Activated CD8-positive, alpha-beta memory T cell treated with anti-CD3 and anti-CD28 coated beads for 4 hours (primary cell): ENCODE results near the gene TET2.
"Not testable (repeated sequence)": the region's sequence is repeated elsewhere in the genome, so short reads cannot be mapped to it uniquely, and the experiment has no call there.

Experiments used
- DNase-seq, 2 donors: peaks; one replicate each; pipeline ENCODE4 v3.0.0-alpha.2; 2020; ENCODE audit warnings: low read depth in 2 of 2

TET2 gene

DNA sequence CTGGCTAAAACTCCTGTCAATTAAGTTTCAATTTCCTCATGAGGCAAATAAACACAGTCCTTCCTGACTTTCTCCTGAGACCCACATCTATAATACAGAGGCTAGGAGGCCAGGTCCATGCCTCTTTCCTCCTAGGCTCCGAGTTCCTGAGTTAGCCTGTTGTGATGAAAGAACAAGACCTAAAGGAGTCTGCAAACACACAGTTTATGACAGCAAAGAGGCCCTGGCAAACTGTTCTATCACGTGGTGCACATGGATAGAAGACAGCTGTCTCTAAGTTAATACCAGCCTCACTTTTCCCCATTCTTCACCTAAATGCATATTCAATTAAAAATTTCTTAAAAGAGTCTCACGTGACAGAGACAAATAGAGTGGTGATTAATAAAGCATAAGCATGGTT lies 145.2 kb downstream of the TET2 start:
- DNase-seq = no peak

DNA sequence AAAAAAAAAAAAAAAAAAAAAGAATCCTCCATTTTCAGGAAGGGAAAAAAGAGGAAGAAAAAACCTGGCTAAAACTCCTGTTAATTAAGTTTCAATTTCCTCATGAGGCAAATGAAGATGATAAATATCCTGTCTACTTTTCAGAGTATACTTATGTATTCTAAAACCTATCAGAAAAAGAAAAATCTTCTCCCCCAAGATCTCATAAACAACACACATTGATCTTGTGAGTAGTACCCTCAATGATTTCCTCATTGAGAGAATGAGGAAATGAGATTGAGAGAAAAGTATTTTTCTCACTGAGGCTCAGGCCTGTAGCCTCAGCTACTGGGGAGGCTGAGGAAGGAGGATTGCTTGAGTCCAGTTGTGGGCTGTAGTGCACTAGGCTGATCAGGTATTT lies 146.7 kb downstream of the TET2 start:
- no peak for DNase-seq

DNA sequence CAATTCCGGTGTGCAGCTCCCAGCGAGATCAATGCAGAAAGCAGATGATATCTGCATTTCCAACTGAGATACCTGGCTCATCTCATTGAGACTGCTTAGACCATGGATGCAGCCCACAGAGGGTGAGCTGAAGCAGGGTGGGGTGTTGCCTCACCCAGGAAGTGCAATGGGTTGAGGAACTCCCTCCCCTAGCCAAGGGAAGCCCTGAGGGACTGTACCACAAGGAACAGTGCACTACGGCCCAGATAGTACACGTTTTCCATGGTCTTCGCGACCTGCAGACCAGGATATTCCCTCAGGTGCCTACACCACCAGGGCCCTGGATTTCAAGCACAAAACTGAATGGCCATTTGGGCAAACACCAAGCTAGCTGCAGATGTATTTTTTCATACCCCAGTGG lies 150.0 kb downstream of the TET2 start:
- DNase-seq = no peak

DNA sequence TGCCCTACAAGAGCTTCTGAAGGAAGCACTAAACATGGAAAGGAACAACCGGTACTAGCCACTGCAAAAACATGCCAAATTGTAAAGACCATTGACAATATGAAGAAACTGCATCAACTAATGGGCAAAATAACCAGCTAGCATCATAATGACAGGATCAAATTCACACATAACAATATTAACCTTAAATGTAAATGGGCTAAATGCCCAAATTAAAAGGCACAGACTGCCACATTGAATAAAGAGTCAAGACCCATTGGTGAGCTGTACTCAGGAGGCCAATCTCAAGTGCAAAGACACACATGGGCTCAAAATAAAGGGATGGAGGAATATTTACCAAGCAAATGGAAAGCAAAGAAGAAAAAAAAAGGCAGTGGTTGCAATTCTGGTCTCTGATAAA lies 152.4 kb downstream of the TET2 start:
- not testable (repeated sequence) for DNase-seq

DNA sequence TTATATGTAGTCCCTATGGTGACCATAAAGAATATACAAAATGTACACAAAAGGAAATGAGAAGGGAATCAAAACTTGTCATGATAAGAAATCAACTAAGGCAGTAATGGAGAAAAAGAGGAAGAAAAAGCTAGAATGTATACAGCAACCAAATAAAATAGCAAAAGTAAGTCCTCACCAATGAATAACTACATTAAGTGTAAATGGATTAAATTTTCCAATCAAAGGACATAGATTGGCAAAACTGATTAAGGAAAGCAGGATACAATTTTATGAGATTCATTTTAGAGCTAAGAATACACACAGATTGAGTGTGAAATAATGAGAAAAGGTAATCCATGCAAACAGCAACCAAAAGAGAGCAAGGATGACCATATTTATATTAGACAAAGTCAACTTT lies 157.4 kb downstream of the TET2 start:
- no peak for DNase-seq

DNA sequence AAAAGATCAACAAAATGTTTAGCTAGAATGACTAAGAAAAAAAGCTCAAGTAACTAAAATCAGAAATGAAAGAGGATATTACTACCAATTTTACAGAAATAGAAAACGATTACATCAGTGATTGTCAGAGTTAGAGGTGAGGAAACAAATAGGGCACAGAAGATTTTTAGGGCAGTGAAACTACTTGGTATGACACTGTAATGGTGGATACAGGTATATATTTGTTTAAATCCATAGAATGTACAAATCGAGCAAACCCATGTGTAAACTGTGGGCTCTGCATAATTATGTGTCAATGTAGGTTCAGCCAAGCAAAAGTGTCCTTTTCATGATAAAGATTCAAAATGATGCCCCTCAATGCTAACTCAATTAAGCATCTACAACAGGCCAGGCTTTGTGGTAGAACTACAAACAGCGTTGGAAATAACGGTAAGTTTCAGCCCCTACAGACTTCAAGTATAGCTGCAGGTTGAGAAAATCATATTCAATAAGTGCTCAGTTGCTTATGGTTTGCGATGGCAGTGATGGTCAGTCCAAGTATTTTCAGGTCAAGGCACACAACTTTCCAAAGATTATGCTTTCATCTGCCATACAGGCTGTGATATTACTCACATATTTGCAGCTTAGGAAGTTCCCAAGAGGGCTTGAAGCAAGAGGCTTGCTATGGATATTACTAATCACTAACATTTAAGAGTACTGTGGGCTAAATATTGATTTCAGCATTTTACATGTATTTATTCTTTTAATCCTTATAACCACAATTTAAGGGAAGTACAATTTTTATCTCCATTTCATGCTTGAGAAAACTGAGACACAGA lies 158.6 kb downstream of the TET2 start:
- no peak for DNase-seq

DNA sequence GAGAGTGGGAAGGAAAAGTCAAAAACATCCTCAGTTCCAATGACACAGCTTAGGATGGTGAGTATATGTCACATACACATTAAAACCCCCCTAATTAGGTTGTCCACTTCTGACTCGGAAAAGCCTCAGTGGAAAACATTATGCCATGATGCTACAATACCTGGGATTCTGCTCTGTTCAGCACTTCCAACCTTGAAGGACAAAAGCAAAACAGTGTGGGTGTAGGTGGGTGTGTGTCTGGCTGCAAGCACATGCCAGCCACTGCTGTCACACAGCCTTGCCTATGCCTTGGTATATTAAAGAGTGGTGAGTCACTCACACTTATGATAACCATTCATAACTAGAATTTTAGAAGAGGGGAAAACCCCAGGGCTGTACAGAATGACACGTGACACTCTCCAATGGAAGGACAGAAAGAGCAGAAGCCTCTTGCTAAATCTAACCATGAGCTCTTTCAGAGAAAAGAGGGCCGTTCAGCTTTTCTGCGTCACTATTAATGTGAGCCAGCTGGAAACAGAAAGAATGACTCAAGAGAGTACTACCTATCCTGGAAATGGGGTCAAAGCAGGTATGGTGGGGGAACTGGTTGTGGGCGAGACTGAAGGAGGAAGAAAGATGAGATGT lies 159.6 kb downstream of the TET2 start:
- DNase-seq = peak; percentile 5 to 37

DNA sequence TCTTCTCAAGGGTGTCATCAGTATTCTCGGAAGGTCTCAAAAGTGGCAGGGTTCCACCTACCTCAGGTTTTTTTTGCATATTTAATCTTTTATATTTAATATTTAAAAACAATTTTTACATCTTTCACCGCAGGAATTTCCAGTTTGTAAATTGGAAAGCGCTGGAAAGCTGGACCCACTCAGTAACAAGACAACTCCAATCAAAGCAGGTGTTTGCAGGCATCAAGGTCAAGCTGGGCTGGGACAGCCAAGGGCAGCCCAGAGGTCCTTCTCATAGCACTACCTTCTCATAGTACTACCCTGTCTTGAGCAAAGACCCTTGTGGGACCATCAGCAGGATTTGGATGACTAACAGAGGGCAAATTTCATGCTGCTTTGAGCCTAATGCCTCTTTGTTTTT lies 160.1 kb downstream of the TET2 start:
- no peak for DNase-seq

DNA sequence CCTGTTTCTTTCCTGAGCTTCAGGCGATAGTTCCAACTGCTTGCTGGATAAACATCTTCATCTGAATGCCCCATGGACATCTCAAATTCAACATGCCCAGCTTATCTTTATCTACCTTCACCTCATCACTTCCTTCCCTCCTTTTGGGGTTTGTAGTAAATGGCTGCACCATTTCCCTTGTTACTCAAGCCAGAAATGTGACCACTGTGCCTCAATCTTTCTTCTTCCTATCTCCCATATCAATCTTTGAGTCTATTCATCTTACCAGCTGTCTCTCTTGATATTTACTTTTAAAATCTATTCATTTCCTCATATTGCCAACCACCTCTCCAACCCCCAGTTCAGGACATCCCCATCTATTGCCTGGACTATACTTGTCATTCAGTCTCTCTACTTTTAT lies 171.8 kb downstream of the TET2 start:
- no peak for DNase-seq

DNA sequence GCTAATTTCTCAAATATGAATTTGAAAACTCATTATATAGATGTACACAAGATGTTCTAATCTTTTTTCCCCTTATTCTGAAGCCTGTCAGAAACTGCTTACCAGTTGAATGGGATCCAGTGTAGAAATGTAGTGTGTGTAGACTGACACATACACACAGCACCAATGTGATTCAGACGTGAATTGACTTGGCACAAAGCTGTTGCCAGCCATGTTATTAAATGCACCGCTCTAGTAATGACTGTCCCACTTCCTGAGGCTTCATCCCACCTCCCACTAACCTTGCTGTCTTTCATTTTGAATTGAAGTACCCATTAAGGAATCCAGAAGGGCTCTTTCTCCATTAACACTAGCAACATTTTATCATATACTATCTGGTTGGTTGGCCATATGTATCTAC lies 180.5 kb downstream of the TET2 start:
- DNase-seq = no peak

DNA sequence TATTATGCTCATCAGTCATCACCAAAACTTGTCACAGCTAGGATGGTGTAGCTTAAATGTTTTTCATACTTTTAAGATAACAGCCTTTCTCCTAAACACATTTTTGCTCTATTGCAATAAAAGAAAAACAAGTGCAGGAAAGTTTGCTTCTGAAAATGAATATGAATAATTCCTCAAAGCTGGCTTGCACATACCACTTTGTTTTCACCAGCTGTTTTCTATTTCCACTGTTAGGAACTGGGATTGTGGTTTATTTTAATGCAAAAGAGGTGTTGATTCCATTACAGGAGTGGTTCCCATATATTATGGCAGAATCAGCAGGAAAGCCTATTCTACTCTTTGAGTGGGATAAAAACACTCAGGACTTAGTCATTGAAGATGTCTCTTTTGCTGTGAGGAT lies 181.3 kb downstream of the TET2 start:
- DNase-seq = no peak

DNA sequence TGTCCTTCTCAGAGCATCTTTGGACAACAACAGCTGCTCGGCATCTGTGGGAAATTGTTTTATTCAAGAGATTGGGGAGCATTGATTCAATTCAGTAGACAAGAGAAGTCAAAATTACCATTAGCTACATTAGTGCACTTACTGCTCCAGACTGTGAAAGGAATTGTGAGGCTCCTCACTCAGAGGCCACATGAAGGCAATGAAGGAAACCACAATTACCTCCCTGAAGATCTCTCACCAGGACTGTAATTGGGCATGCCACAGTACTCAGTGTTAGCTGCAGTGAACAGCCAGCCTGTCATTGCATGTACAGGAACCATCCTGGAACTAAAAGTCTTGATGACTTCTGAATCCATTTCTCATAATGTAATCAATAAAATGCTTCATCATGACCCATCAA lies 182.4 kb downstream of the TET2 start:
- no peak for DNase-seq
